ENCODE results near the gene CUBN. TPM values are rescaled to one million over a fixed set of nuclear protein-coding genes. Genes with fewer than 3 reads are reported as not detected.

The CUBN gene
- total and polyA plus RNA-seq, 10 of the 15 experiments (the other 5 are each of a cell fraction or from before 2014, with no cell fraction given): under 0.01 to 0.14 (median 0.02) TPM; not detected in 6

- TF ChIP-seq, protein P1, sequence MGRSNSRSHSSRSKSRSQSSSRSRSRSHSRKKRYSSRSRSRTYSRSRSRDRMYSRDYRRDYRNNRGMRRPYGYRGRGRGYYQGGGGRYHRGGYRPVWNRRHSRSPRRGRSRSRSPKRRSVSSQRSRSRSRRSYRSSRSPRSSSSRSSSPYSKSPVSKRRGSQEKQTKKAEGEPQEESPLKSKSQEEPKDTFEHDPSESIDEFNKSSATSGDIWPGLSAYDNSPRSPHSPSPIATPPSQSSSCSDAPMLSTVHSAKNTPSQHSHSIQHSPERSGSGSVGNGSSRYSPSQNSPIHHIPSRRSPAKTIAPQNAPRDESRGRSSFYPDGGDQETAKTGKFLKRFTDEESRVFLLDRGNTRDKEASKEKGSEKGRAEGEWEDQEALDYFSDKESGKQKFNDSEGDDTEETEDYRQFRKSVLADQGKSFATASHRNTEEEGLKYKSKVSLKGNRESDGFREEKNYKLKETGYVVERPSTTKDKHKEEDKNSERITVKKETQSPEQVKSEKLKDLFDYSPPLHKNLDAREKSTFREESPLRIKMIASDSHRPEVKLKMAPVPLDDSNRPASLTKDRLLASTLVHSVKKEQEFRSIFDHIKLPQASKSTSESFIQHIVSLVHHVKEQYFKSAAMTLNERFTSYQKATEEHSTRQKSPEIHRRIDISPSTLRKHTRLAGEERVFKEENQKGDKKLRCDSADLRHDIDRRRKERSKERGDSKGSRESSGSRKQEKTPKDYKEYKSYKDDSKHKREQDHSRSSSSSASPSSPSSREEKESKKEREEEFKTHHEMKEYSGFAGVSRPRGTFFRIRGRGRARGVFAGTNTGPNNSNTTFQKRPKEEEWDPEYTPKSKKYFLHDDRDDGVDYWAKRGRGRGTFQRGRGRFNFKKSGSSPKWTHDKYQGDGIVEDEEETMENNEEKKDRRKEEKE (IDR thresholded peaks at IDR 0.05): no peak
- TF ChIP-seq SMAD5 (IDR thresholded peaks at IDR 0.05; ENCODE audit: low read depth) (peak; percentile 68; the same call in 1 of the 2 replicates), ZNF687 (IDR thresholded peaks at IDR 0.05) (no peak), NFYA (IDR thresholded peaks at IDR 0.05; ENCODE audit: borderline replicate concordance, low read depth, low read length) (no peak), BHLHE40 (IDR thresholded peaks at IDR 0.05; ENCODE audit: borderline replicate concordance in 1 of 2, low read depth in 2 of 2, low read length in 1 of 2) (no peak), RELA (IDR thresholded peaks at IDR 0.05; ENCODE audit: borderline replicate concordance, partially characterized antibody) (no peak), CREM (IDR thresholded peaks at IDR 0.05; ENCODE audit: low read depth) (no peak), PBX3 (IDR thresholded peaks at IDR 0.05; ENCODE audit: insufficient replicate concordance, low read depth, low read length) (no peak)
Measured at GRCh38 chr10:16891375-16892313, 238.0 kb downstream of the CUBN start (continued).

All from GM12878 (cell line).